GM12891 (cell line): ENCODE data around the gene MRAS.

Experiments
- PAX5 ChIP-seq: IDR thresholded peaks from 2 replicates; pipeline ENCODE4 v1.6.1; 2011; ENCODE audit warnings: low read length, moderate library complexity, mild to moderate bottlenecking; ENCODE audit not compliant: insufficient read depth, severe bottlenecking
- POLR2A ChIP-seq: IDR thresholded peaks from 2 replicates; pipeline ENCODE4 v1.6.1; 2011; ENCODE audit warnings: low read depth, low read length, control low read depth
- POLR2AphosphoS5 ChIP-seq: IDR thresholded peaks from 2 replicates; pipeline ENCODE4 v1.6.1; 2011; ENCODE audit warnings: low read depth, low read length, control low read depth
- POU2F2 ChIP-seq: IDR thresholded peaks from 2 replicates; pipeline ENCODE4 v1.6.1; 2011; ENCODE audit warnings: low read depth, mild to moderate bottlenecking, control low read depth, low read length, moderate library complexity
- SPI1 ChIP-seq: IDR thresholded peaks from 2 replicates; pipeline ENCODE4 v1.6.1; 2011; ENCODE audit warnings: low read depth, low read length, control low read depth

GRCh38 chr3:138383715-138384465 is 35.5 kb downstream of the MRAS start:
- TF ChIP-seq POLR2A, result no peak
- no peak for TF ChIP-seq PAX5
- TF ChIP-seq POLR2AphosphoS5, result no peak
- TF ChIP-seq SPI1, result no peak
- no peak for TF ChIP-seq POU2F2
